Measurements from ENCODE around the gene NPDC1. TPM values are rescaled to one million over a fixed set of nuclear protein-coding genes. Genes with fewer than 3 reads are reported as not detected.
A peak's percentile ranks its signal among the peaks of the same experiment; 100 is the strongest.

Gene NPDC1
- total and polyA plus RNA-seq, 7 donors, result 21.4 to 118 (median 60.7) TPM

DNA sequence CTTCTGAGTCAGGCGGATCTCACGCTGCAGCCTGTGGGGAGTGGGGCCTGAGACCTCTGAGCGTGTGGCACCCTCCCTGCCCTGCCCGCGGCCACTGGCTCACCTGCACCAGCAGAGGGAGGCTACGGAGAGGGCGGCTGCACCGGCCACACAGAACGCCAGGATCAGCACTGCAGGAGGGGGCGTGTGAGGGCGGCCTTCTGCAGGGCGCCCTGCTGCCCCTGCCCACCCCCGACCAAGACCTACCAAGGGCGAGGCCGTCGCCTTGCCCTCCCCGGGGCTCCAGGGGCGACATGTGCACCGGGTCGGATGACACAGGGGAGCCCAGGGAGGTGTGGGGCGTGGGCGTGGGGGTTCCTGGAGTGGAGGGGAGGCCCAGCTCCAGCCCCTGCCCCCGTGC lies 5.4 kb downstream of the NPDC1 start:
- DNase-seq, result no peak
- Histone ChIP-seq H3K36me3 (peaks cover 0 to 26% (median 16%) of the 10 kb centered on the region in 4 donors), H3K27ac (peak overlapping the region in 2 of 4 donors; percentile 14), H3K4me1 (peaks cover 0 to 22% (median 19%) of the 10 kb centered on the region in 4 donors), H3K27me3 (no peaks in the 10 kb centered on the region), H3K4me3 (no peak overlapping the region), H3K9me3 (no peaks in the 10 kb centered on the region)
- intact Hi-C loops (cut with DNase I), result no loop called here
- WGBS, 2 donors, result 87 to 89% methylated on average over 23 of the region's 23 CpGs
- TF ChIP-seq CTCF (IDR thresholded peaks at IDR 0.05) (no peak), POLR2A (IDR thresholded peaks at IDR 0.05) (no peak), EP300 (IDR thresholded peaks at IDR 0.05) (no peak), POLR2AphosphoS5 (IDR thresholded peaks at IDR 0.05) (no peak)

DNA sequence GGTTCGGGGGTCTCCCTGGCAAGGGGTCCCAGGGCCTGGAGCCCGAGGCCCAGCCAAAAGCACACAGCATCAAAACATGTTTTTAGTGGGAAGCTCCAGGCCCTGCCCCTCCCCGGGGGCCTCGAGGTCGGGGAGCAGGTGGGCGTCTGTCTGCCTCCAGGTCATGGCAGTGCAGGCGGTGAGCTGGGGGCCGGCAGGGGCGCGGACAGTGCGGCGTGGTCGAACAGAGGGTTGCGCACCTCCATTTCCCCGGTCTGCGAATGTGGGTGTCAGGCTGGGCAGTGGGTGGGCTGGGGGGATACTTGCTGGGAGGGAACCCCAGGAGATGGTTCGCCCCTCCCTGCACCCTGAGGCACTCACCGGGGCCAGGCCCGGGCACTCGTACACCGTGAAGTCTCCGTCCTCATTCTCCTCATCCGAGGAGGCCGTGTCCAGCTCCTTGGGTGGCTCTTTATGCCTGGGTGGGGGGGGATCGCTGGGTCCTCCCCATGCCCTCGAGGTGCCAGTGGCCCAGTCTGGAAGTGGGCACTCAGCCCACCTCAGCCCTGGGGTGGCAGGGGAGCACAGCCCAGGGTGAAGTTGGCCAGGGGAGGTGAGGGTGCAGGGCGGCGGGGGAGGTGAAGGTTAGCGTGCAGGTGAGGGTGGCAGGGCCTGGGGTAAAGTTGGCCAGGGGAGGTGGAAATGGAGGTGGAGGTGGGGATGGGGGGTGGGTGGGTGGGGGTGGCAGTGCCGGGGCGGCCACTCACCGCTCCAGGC lies 6.2 kb downstream of the NPDC1 start:
- intact Hi-C loops (cut with DNase I), result loop anchor here (10.0 kb wide), 1 partner anchor 195 kb away; the partner anchor contains the start of genes AJM1 and PHPT1
- 90 to 92% methylated on average over 32 of the region's 32 CpGs for WGBS, 2 donors

GRCh38 chr9:137038916-137039315 lies 7.1 kb downstream of the NPDC1 start:
- peaks cover 0 to 9% (median 0%) of the 10 kb centered on the region in 3 donors for H3K27me3 ChIP-seq
- no peak for DNase-seq
- no peaks in the 10 kb centered on the region for H3K9me3 ChIP-seq
- no peak overlapping the region for H3K4me3 ChIP-seq
- no peak overlapping the region for H3K27ac ChIP-seq
- H3K36me3 ChIP-seq, result peaks cover 0 to 26% (median 16%) of the 10 kb centered on the region in 4 donors
- WGBS, 2 donors, result 89 to 91% methylated on average over 9 of the region's 9 CpGs
- intact Hi-C loops (cut with DNase I), result loop anchor here (10.0 kb wide), 1 partner anchor 194 kb away; the partner anchor contains the start of genes AJM1 and PHPT1
- TF ChIP-seq CTCF (IDR thresholded peaks at IDR 0.05) (no peak), POLR2AphosphoS5 (IDR thresholded peaks at IDR 0.05) (no peak), EP300 (IDR thresholded peaks at IDR 0.05) (no peak), POLR2A (IDR thresholded peaks at IDR 0.05) (no peak)
- peaks cover 0 to 14% (median 12%) of the 10 kb centered on the region in 4 donors for H3K4me1 ChIP-seq

More for the DNA sequence above, 6.2 kb downstream of the NPDC1 start:
- Histone ChIP-seq H3K36me3 (peaks cover 0 to 26% (median 16%) of the 10 kb centered on the region in 4 donors), H3K27ac (no peak overlapping the region), H3K4me3 (no peak overlapping the region), H3K9me3 (no peaks in the 10 kb centered on the region), H3K4me1 (peaks cover 0 to 23% (median 19%) of the 10 kb centered on the region in 4 donors), H3K27me3 (peaks cover 0 to 3% (median 0%) of the 10 kb centered on the region in 3 donors)
- no peak for TF ChIP-seq CTCF (IDR thresholded peaks at IDR 0.05)
- TF ChIP-seq POLR2A (IDR thresholded peaks at IDR 0.05), result no peak
- TF ChIP-seq POLR2AphosphoS5 (IDR thresholded peaks at IDR 0.05), result no peak
- no peak for TF ChIP-seq EP300 (IDR thresholded peaks at IDR 0.05)
- DNase-seq, result no peak

DNA sequence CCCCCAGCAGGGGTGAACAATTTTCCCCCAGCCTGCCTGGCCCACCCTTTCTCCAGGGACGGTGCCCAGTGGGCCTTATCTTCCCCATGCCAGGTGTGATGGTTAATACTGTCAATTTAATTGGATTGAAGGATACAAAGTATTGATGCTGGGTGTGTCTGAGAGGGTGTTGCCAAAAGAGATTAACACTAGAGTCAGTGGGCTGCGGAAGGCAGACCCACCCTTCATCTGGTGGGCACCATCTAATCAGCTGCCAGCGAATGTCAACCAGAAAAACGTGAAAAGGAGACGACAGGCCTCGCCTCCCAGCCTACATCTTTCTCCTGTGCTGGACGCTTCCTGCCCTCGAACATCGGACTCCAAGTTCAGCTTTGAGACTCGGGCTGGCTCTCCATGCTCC lies 8.5 kb downstream of the NPDC1 start:
- Histone ChIP-seq H3K4me3 (no peak overlapping the region), H3K27me3 (peaks cover 0 to 9% (median 0%) of the 10 kb centered on the region in 3 donors), H3K27ac (no peak overlapping the region), H3K36me3 (peaks cover 0 to 26% (median 16%) of the 10 kb centered on the region in 4 donors), H3K9me3 (no peaks in the 10 kb centered on the region), H3K4me1 (peaks cover 0 to 10% (median 9%) of the 10 kb centered on the region in 4 donors)
- intact Hi-C loops (cut with DNase I), result loop anchor here (10.0 kb wide), 1 partner anchor 193 kb away; the partner anchor contains the start of genes AJM1 and PHPT1
- WGBS, 2 donors, result 84 to 90% methylated on average over 10 of the region's 10 CpGs
- no peak for DNase-seq
- TF ChIP-seq POLR2A (IDR thresholded peaks at IDR 0.05) (no peak), EP300 (IDR thresholded peaks at IDR 0.05) (no peak), CTCF (IDR thresholded peaks at IDR 0.05) (no peak), POLR2AphosphoS5 (IDR thresholded peaks at IDR 0.05) (no peak)

Measured in sigmoid colon (tissue), 7 donors.